ENCODE measurements around the gene C1orf87.
"Not testable (repeated sequence)": the region's sequence is repeated elsewhere in the genome, so short reads cannot be mapped to it uniquely, and the experiment has no call there.

C1orf87 gene

DNA sequence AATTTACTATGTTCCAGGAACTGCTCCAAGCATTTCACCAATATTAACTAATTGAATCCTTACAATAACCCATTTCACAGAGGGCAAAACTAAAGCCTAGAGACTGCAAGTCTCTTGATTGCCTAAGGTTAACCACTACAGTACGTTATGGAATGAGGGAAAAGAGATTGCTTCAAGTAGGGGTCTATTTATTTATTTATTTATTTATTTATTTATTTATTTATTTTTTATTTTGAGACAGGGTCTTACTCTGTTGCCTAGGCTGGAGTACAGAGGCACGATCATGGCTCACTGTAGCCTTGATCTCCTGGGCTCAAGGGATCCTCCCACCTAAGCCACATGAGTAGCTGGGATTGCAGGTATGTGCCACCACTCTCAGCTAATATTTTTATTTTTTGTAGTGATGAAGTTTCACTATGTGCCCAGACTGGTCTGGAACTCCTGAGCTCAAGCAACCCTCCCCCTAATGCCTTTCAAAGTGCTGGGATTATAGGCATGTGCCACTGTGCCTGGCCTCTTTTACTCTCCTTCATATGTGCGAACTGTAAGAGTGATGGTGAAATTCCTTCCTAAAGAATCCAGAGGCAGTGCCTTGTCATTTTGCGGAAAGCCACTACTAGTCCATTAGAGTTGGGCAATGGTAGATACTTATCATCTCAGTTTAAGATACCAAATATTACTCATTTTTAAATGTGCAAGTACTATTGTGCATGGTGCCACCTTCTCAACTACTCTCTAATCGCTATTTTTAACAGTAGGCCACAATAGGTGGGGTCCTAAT, 81.3 kb downstream of the C1orf87 start:
- DNase-seq, result no peak

DNA sequence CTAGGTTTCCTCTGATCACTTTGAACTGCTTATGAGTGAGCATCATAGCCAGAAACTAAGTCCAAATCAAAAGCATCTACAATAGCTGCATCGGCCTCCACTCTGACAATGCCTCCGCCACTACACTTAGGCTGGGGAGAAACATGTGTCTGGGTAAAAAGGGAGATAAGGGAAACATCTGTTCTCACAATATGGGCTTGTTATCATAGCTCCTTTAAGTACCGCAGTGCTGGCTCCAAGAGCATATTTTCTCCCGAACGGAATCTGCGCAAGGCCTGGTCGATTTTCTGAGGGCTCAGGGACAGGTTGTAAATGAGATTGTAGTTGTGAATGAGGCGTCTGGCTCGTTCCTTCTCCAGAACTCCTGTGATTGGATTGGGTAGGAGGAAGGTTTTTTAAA, 83.1 kb downstream of the C1orf87 start:
- no peak for DNase-seq

DNA sequence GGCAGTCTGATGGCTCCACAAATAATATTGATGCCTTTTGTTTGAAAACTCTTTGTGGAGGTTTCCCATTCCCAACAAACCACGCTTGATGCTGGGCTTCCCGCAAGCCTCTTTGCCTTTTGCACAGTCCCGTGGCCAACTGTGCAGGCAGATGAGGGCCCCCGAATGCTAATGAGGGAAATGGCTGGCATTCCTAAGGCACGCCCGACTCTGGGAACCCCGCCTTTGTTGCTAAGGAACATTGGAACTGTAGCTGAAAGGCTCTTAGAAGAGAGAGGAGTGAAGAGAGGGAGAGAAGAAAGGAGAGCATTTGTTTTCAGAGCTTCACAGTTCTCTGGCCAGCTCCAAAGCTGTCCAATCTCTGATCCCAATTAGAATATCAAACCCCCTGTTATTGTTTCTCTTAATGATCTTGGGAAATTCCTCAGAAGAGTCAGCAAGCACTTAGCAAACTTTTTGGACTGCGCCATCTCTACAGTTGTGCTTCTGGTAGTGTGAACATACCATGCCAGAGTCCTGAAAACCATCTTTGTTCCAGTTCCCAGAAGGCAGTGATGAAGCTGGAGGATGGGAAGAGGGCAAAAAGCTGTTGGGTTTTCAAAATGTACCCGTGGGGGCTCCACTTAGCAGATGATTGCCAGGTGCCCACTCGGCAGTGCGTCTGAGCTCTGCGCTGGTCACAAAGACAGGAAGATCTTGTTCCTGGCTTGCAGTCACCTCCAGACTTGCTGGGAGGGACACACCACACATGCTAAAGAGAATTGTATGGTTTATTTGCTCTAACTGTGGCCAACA, 86.9 kb downstream of the C1orf87 start:
- DNase-seq, result no peak

DNA sequence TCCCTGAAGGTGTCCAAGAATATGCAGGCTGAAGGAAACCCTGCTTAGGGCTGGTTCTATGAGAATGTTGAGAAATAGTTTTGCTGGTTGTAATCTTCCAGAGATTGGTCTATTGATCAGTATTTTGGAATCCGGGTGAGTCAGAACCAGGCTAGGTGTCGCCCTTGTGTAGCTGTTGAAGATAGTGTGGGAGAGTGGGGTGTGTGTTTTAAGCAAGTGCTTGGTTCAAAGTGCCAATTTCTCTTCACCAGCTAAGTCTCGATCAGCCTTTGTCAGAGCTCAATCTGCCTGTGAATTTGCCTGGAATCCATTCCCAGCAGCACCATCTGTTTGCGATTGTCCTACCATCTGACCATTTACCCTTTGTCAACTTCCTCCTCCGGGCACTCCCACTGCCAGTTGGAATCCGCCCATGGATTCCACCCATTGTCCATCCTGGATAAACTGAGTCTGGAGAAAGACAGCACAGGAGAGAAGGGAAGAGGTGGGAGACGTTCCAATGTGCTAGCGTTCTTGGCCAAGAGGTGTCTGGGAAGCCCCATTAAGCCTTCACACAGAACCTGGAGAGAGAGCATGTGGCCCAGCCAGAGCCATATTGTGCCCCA, 87.6 kb downstream of the C1orf87 start:
- DNase-seq, result no peak

DNA sequence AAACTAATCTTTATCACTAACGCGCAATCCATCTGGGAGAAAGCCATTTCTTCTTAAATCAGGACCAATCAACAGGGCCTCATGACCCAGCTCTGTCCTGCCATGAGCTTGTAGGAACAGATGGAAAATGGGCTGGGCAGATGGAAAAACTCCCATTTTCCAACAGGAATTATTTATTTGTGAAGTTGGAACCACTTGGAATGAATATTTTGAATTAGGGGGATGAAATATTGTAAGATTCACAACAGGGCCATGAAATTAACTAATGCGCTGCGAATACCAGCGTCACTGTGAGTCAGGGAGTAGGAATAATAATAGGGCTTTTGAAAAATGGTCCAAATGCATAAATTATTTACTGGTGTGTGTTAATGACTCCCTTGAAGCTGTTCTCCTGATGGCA, 93.9 kb downstream of the C1orf87 start:
- DNase-seq, result no peak

DNA sequence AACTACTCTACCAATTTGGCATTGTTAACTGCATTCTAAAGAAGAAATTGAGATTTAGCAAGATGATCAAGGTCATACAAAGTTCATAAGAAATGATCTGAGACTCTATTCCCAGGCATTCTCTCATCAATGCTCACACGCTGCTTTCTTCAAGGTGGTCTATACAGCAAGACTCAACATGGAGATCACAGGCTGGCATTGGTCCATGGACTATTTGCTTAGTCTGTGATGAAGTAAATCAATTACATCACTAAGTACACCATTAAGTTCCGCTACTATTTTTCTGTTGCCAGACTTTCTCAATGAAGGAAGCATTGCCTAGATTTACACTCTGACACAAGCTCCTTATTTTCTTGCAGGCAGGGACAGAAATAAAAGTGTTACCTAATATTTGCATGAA, 95.1 kb downstream of the C1orf87 start:
- no peak for DNase-seq

DNA sequence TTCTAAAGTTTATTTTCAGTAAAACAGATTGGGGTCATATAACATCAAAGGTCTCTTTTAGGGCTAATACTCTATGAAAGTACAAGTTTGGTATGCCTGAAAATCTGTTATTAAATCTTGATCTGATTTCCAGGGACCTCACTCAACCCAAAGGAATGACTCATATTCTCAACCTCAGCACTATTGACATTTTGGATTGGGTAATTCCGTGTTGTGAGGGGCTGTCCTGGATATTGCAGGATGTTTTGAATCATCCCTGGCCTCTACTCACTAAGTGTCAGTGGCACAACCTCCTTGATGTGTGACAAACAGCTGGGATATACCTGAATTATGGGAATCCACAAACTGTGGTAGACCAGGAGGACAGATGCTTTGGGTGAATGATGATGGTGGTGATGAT, 95.5 kb downstream of the C1orf87 start:
- DNase-seq, result no peak

DNA sequence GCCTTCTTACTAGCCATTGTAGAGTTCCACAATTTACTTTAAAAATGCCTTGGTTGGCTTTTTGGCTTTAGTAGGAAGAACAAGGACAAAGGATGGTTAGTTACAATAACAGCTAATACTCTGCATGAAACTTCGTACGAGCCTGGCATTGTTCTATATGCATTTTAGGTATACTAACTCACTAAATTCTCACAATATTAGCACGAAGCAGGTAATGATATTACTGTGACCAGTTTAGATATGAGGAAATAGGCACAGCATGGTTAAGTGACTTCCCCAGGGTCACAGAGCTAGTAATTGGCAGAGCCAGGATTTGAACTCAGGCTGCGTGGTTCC, 96.5 kb downstream of the C1orf87 start:
- no peak for DNase-seq

DNA sequence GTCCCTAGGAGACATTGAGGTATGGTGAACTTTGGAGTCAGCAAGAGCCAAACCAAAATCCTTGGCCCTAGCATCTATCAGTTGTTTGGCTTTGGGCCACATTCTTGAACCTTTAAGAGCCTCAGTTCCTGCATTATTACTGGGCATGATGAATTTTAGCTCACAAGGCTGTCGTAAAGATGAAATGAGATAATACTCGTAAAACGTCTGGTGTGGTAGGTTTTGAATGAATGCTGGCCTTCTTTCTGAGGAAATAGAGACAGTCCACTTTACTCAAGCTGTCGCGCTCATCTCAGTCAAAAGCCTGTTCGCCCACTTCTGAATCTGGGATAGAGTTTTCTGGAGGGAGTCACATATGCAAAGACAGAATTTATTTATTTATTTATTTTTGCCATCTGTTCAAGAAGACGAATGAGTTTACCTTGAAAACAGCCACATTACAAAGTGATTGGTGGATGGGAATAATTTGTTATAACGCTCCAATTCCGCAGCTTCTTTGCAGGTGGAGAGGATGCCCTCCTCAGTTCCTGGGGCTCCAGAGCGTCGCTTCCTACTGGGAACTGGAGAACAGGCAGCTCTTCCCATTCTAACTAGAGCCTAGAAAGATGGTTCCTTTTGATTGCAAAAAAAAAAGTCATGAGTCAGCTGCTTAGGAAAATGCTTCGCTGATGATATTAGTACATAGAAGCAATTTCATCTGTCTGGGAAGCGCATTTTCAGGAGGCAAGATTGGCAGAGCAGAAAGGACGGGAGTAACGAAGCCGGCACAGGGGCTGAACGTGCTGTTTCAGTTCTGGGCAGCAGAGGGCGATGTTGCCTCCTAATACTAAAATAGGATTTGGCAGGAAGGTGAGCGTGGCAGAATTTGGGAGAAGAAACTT, 97.1 kb downstream of the C1orf87 start:
- DNase-seq, result peak; percentile 31

DNA sequence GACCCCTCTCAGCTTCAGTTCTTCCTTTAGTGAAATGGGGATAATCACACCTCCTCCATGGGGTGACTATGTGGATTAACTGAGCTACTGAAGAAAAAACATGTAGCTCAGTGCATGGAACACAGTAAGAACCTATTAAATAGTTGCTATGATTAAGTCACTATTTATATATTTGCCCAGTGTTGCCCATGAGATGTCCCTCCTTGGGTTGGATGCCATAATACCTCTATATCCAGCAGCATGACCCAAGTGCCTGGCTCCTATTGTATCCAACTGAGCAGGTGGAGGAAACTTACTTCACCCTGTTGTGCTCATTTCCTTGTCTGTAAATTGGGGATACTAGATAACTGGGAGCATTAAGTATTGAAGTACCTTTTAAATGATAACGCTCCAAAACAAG, 99.9 kb downstream of the C1orf87 start:
- DNase-seq, result no peak

DNA sequence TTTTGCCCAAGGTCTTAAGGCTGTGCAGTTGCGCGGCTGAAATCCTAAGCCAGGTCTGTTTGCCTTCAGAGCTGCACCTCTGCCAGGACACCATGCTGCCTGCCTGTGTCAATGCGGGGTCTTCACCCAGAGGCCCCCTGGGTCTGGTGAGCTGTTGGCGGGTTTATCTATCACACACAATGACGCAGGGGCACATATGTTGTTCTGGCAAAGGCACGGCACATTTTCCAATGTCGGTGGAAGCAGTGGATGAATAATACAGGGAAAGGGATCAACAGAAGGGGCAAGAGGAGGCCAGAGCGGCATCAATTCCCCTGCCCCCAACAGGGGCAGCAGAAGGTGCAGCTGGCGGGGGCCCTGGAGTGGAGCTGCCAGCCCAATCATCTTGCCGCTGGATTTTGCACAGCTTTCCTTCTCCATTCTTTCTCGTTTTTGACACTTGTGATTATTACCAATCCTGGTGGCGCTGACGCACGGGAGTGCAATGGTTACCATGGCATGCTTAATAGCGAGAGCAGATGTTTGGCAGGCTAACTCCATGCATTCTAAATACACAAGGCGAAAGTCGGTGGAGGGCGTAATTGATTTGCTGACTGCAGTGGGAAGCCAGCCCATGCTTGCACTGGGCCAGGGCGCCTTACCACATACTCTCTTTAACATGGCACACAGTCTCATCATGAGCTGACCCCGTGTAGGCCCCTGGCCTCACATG, 101.2 kb downstream of the C1orf87 start:
- no peak for DNase-seq

DNA sequence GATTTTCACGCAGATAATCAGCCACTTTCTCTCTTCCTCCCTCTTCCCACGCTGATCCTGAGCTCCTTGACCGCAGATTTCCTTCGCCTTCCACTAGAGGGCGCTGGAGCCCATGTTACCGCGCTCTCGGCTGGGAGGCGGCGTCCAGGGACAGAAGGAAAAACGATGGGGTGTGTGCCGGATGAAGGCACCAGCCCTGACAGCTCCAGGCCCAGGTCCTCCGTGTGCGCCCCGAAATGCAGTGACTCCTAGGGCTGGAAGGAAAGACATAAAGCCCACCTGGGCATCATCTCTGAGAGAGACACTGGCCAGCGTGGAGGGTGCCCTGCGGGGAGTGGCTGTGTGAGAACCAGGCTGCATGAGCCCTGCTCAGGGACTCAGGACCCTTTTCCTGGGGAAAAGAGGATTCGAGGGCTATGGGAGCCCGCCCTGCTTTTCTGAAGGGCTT, 102.1 kb downstream of the C1orf87 start:
- DNase-seq, result peak; percentile 66

DNA sequence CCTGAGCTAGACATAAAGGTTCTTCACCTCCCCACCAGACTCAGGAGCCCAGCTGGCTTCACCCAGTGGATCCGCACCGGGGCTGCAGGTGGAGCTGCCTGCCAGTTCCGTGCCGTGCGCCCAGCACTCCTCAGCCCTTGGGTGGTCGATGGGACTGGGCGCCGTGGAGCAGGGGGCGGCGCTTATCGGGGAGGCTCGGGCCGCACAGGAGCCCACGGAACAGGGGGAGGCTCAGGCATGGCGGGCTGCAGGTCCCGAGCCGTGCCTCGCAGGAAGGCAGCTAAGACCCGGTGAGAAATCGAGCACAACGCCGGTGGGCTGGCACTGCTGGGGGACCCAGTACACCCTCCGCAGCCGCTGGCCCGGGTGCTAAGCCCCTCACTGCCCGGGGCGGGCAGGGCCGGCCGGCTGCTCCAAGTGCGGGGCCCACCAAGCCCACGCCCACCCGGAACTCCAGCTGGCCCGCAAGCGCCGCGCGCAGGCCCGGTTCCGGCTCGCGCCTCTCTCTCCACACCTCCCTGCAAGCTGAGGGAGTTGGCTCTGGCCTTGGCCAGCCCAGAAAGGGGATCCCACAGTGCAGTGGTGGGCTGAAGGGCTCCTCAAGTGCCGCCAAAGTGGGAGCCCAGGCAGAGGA, 103.9 kb downstream of the C1orf87 start:
- DNase-seq, result not testable (repeated sequence)

DNA sequence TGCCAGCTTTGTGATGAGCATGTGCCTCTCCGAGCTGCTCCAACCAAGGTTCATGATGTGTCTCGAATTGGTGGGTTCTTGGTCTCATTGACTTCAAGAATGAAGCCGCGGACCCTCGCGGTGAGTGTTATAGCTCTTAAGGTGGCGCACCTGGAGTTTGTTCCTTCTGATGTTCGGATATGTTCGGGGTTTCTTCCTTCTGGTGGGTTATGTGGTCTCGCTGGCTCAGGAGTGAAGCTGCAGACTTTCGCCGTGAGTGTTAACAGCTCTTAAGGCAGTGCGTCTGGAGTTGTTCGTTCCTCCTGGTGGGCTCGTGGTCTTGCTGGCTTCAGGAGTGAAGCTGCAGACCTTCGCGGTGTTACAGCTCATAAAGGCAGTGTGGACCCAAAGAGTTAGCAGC, 104.8 kb downstream of the C1orf87 start:
- not testable (repeated sequence) for DNase-seq

DNA sequence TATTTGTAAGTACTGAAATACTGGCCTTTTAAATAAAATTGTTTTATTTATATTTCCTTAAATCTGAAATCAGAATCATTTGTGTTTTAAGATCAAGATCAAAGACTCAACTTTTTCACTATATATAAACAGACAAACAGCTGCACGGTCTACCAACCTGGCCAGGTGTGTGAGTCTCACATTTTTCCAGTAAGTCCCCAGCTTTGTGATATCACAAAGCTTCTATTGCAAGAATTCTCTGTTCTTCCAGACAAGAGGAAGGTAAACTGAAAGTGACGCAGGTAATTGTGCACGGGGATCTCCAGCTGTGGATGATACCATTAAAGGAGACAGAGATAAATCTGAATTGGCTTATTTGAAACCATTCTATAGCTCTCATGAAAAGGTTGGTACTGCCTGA, 105.8 kb downstream of the C1orf87 start:
- no peak for DNase-seq

DNA sequence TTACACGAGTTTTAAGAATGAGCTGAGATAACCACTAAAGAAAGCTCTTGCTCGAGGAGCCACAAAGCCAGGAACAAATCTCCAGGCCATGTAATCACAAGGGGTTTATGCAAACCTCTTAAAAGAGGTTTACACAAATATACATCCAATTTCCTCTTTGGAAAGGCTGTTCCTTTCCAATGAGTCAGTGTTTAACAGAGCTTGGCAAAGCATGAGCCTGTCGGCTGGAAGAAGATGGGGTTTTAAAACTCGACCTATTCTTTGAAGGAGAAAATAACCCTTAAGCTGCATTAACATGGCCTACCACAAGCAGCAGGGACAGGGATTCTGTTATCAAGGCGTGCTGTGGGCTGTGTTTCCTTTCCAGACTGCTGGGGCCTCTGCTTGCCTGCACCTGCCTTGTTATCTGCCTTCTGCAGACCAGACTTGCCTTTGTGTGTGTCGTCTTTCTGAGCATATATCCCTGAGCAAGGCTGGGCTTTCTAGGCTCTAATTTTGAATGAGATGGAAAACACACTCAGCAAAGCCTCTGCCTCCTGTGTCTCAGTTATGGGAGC, 106.4 kb downstream of the C1orf87 start:
- peak; percentile 44 for DNase-seq

DNA sequence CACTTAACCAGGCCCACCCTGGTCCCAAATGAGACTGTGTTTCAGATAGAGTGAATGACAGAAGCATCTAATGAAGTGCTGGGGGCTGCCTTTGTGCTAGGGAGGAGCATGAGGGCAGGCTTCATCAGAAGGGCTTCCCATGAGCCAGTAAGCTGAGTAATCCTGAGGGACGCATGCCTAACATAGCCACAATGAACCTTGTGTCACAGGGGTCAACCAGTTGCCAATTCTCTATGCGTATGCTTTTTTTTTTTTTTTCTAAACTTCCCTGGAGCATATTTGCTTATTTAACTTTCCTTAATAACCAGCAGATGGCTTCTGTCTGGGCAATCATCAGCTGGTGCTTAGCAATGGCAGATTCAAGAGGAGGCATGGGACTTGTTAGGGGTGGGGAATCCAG, 121.5 kb downstream of the C1orf87 start:
- DNase-seq, result no peak

DNA sequence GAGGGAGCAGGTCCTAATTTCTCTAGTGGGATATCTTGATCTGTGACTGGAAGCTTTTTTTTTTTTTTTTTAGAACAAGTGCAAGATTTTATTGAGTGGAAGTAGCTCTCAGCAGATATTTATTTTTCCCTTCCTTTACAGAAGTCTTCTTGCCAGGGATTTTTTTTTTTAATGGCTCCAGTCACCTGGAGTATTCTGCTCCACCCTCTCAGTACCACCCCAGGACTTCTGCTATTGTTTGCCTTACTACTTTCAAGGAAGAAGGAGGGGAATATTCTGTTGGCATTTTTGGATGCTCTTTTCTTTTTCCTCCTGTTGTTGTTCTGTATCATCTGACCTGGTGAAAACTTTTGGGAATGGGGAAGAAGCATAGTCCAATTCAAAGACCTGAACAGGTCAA, 123.9 kb downstream of the C1orf87 start:
- DNase-seq, result no peak

DNA sequence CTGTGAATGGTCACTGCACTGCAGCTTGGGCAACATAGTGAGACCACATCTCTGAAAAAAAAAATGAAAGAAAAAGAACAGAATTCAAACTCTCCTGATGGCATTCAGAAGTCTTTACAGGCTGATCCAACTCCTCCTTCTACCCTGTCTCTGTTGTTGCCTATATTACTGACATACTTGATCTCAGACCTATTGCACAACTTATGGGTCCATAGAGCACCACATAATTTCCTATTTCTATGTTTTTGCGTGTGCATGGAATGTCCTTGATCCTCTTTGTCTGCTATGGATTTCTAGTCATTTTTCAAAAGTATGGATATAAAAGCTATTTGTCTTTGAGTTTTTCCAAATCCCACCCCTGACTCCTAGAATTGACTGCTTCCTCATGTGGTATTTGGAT, 124.6 kb downstream of the C1orf87 start:
- no peak for DNase-seq

DNA sequence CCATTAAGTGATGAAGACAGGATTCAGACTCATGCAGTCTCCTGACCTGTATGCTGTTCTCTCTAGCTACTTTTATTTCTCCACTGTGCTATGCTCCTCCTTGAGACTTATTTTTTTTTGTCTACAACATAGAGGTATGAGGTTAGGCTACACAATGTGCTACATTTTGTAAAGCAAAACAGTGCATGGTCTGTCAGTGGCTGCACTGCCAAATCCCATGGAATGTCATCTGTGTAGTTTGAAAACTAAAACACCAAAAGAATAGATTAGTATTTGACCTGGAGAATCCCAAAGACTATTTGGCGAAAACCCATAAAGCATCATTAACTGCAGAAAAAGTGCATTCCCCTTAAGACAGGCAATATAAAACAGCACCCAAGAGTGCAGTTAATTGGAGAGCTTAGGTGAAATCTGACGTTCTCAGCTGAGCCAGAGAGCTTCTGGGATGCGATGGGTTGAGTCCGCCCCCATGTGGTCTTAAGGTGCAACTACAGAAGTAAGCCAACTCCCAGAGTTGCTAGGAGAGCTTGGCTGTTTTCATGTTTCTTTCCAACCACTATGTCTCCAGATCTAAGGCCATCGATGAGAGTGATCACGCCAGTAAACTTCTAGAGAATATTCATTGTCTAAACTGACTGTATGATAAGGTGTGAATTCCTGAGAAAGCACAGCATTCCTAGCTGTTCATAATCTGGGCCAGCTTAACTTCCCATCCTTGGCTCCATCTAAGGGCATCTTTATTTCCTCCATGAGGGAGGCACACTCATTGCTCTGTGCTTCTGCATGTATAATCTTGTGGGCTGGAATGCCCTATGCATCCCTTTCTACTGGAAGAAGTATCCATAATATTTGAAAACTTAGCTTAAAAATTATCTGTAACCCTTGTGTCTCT, 126.3 kb downstream of the C1orf87 start:
- peak; percentile 36 for DNase-seq
